GM19035 (cell line): ENCODE results near the gene SLC6A4.
"Not testable (repeated sequence)": the region's sequence is repeated elsewhere in the genome, so short reads cannot be mapped to it uniquely, and the experiment has no call there.

Source experiments
- ATAC-seq: cut with Tn5 transposase; IDR thresholded peaks from one replicate; pipeline ENCODE4 v1.9.1; 2021; ENCODE audit not compliant: unreplicated experiment

Gene SLC6A4

GRCh38 chr17:30239089-30239462 lies 3.6 kb upstream of the SLC6A4 start:
- no peak for ATAC-seq

- ATAC-seq = no peak
These were observed 3.0 kb upstream of the SLC6A4 start for GRCh38 chr17:30238387-30239088.

GRCh38 chr17:30238003-30238344 lies 2.5 kb upstream of the SLC6A4 start:
- ATAC-seq = no peak

GRCh38 chr17:30237296-30238002 lies 2.0 kb upstream of the SLC6A4 start:
- ATAC-seq = no peak

GRCh38 chr17:30236766-30237165 lies 1.3 kb upstream of the SLC6A4 start:
- no peak for ATAC-seq

GRCh38 chr17:30236297-30236624 lies 764 bp upstream of the SLC6A4 start:
- no peak for ATAC-seq

GRCh38 chr17:30234964-30235363 lies 533 bp downstream of the SLC6A4 start:
- no peak for ATAC-seq

- ATAC-seq = no peak
These were observed 1.2 kb downstream of the SLC6A4 start for GRCh38 chr17:30234296-30234695.

GRCh38 chr17:30232824-30233427 lies 2.6 kb downstream of the SLC6A4 start:
- no peak for ATAC-seq

GRCh38 chr17:30232015-30232823 lies 3.3 kb downstream of the SLC6A4 start:
- ATAC-seq = no peak

- ATAC-seq = no peak
These were observed 4.8 kb downstream of the SLC6A4 start for GRCh38 chr17:30230596-30231125.

- ATAC-seq = not testable (repeated sequence)
These were observed 5.5 kb downstream of the SLC6A4 start for GRCh38 chr17:30230009-30230408.

GRCh38 chr17:30229012-30229411 lies 6.5 kb downstream of the SLC6A4 start:
- ATAC-seq = no peak

- ATAC-seq = no peak
These were observed 7.5 kb downstream of the SLC6A4 start for GRCh38 chr17:30228011-30228410.

GRCh38 chr17:30226878-30227277 lies 8.6 kb downstream of the SLC6A4 start:
- ATAC-seq = no peak

- no peak for ATAC-seq
These were observed 9.5 kb downstream of the SLC6A4 start for GRCh38 chr17:30225919-30226553.

- ATAC-seq = no peak
These were observed 10.4 kb downstream of the SLC6A4 start for GRCh38 chr17:30225112-30225511.

GRCh38 chr17:30224419-30224960 lies 11.0 kb downstream of the SLC6A4 start:
- no peak for ATAC-seq

GRCh38 chr17:30222721-30223175 lies 12.7 kb downstream of the SLC6A4 start:
- ATAC-seq = no peak

- ATAC-seq = no peak
These were observed 13.2 kb downstream of the SLC6A4 start for GRCh38 chr17:30222251-30222650.

GRCh38 chr17:30221346-30221745 lies 14.2 kb downstream of the SLC6A4 start:
- no peak for ATAC-seq
